Left ventricle myocardium inferior (tissue), 1 donor: ENCODE results near the gene RELT. TPM values are rescaled to one million over a fixed set of nuclear protein-coding genes. Genes with fewer than 3 reads are reported as not detected.
A peak's percentile ranks its signal among the peaks of the same experiment; 100 is the strongest.

Experiments used
- DNase-seq: peaks from one replicate; pipeline ENCODE4 v3.0.0-alpha.2; 2020
- H3K27ac ChIP-seq: fragments of 200-600 bp; replicated peaks from 2 replicates; pipeline ENCODE4 v1.8.0; 2021
- H3K27me3 ChIP-seq: fragments of 200-600 bp; 2 replicates; pipeline ENCODE4 v1.8.0; 2021; ENCODE audit warnings: low read depth
- H3K36me3 ChIP-seq: fragments of 200-600 bp; 2 replicates; pipeline ENCODE4 v1.8.0; 2021
- H3K4me1 ChIP-seq: fragments of 200-600 bp; 2 replicates; pipeline ENCODE4 v1.8.0; 2021
- H3K4me3 ChIP-seq: fragments of 200-600 bp; 2 replicates; pipeline ENCODE4 v1.8.0; 2021; ENCODE audit warnings: mild to moderate bottlenecking, moderate library complexity
- H3K9me3 ChIP-seq: fragments of 200-600 bp; replicated peaks from 2 replicates; pipeline ENCODE4 v1.8.0; 2021
- CTCF ChIP-seq: fragments of 200-600 bp; IDR thresholded peaks from 2 replicates; pipeline ENCODE4 v1.8.0; 2021; ENCODE audit warnings: antibody characterized with exemption, mild to moderate bottlenecking, borderline replicate concordance
- intact Hi-C: fragments of 100-400 bp; cut with micrococcal nuclease; formaldehyde crosslinking; loops from one replicate; pipeline ENCODE4 v1.11.0; 2022
- total RNA-seq: library from RNA; stranded (reverse); fragmentation: NEBNext Ultra II Directional; extraction: Animal tissue kit (Norgen Biotek cat#: 25700); gene quantifications from one replicate; pipeline ENCODE4 v1.2.1, GENCODE V29; 2021
- donor health status: DM: no; HTN: yes; CAD: no; lungs with severe emphysema.

Gene RELT
- total RNA-seq, 1 donor from 2014 or later = 1.6 TPM

- no peak for TF ChIP-seq CTCF
- H3K4me3 ChIP-seq = no peak overlapping the region
- no peak for DNase-seq
- H3K36me3 ChIP-seq = peaks cover 78% of the 10 kb centered on the region
- intact Hi-C loops = no loop called here
- no peaks in the 10 kb centered on the region for H3K9me3 ChIP-seq
- no peaks in the 10 kb centered on the region for H3K27me3 ChIP-seq
- no peak overlapping the region for H3K27ac ChIP-seq
- H3K4me1 ChIP-seq = peaks cover 29% of the 10 kb centered on the region
Observed at GRCh38 chr11:73365352-73366264, 10.6 kb upstream of the RELT start.

GRCh38 chr11:73366265-73366610 lies 10.0 kb upstream of the RELT start:
- no peak for DNase-seq
- Histone ChIP-seq H3K9me3 (no peaks in the 10 kb centered on the region), H3K4me3 (no peak overlapping the region), H3K27ac (no peak overlapping the region), H3K27me3 (no peaks in the 10 kb centered on the region), H3K36me3 (peaks cover 72% of the 10 kb centered on the region), H3K4me1 (peaks cover 29% of the 10 kb centered on the region)
- intact Hi-C loops = no loop called here
- no peak for TF ChIP-seq CTCF

- Histone ChIP-seq H3K27ac (peak overlapping the region; percentile 16), H3K36me3 (peaks cover 64% of the 10 kb centered on the region), H3K4me3 (no peak overlapping the region), H3K4me1 (peaks cover 29% of the 10 kb centered on the region), H3K9me3 (no peaks in the 10 kb centered on the region), H3K27me3 (no peaks in the 10 kb centered on the region)
- no peak for TF ChIP-seq CTCF
- intact Hi-C loops = no loop called here
- no peak for DNase-seq
Observed at GRCh38 chr11:73366953-73367352, 9.2 kb upstream of the RELT start.

- H3K27me3 ChIP-seq = no peaks in the 10 kb centered on the region
- TF ChIP-seq CTCF = no peak
- no peak overlapping the region for H3K4me3 ChIP-seq
- peaks cover 35% of the 10 kb centered on the region for H3K4me1 ChIP-seq
- intact Hi-C loops = no loop called here
- DNase-seq = no peak
- no peaks in the 10 kb centered on the region for H3K9me3 ChIP-seq
- H3K36me3 ChIP-seq = peaks cover 58% of the 10 kb centered on the region
- no peak overlapping the region for H3K27ac ChIP-seq
Observed at GRCh38 chr11:73367482-73368024, 8.6 kb upstream of the RELT start.

- H3K9me3 ChIP-seq = no peaks in the 10 kb centered on the region
- no peaks in the 10 kb centered on the region for H3K27me3 ChIP-seq
- no peak overlapping the region for H3K4me3 ChIP-seq
- no peak for DNase-seq
- intact Hi-C loops = no loop called here
- peak; percentile 29 for TF ChIP-seq CTCF
- H3K36me3 ChIP-seq = peaks cover 10% of the 10 kb centered on the region
- H3K4me1 ChIP-seq = peaks cover 39% of the 10 kb centered on the region
- peak overlapping the region; percentile 64 for H3K27ac ChIP-seq
Observed at GRCh38 chr11:73372375-73372993, 3.7 kb upstream of the RELT start.
